Coronary artery (tissue), 2 donors: ENCODE results near the gene TEX261.
A peak's percentile ranks its signal among the peaks of the same experiment; 100 is the strongest.

Experiments
- DNase-seq: peaks from one replicate; pipeline ENCODE4 v3.0.0-alpha.2; 2017; ENCODE audit warnings: low spot score
- H3K27ac ChIP-seq, 2 donors: fragments of 200-600 bp; sonication (generic); one replicate each; pipeline ENCODE4 v1.5.1; 2016 to 2019
- H3K4me3 ChIP-seq: fragments of 200-600 bp; sonication (generic); 2 replicates; pipeline ENCODE4 v1.5.1; 2016; ENCODE audit warnings: mild to moderate bottlenecking, moderate library complexity
- CTCF ChIP-seq: fragments of 200-600 bp; sonication (generic); IDR thresholded peaks from one replicate; pipeline ENCODE4 v1.5.1; 2019; ENCODE audit warnings: antibody characterized with exemption

The TEX261 gene

DNA sequence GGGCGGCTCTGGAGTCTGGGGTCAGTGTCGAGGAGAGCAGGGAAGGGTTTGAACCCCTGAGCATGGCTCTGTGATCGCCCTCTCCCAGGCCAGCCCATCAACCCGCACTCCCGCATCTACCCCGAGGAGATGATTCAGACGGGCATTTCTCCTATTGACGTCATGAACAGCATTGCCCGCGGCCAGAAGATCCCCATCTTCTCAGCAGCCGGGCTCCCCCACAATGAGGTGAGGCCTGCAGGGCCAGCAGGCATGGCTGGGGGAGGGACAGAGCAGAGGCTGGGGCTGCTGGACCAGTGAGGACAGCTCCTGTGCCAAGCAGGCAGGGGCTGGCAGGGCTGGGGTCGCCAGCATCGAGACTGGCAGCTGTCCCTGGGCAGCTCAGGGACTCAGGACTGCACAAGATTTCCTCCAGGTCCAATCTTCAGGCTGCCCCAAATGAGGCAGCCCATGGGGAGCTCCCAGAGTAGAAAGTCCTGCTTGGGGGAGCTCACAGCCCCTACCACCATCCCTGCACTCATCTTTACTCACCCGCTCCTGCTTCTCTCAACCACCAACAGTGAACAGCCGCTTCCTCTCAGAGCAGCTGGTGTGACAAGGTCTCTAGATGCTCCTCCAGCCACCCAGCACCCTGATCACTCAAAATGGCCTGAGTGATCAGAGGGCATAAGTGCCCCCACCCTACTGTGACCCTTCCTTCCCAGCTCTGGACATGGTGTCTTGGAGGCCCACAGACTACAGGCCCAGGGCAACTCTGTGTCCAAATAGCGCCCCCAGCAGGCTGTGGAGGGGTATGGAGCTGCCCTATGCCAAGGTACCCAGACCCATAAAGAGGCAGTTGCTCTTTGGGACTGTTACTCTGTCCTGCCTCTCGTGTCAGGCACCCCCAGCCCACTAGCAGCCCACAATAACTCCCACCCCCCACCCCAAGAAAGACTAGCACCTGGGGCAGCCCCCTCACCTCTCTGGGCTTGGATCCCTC lies 34.5 kb downstream of the TEX261 start:
- Histone ChIP-seq H3K4me3 (no peak overlapping the region), H3K27ac (no peak overlapping the region)
- DNase-seq: peak; percentile 56
- no peak for TF ChIP-seq CTCF

DNA sequence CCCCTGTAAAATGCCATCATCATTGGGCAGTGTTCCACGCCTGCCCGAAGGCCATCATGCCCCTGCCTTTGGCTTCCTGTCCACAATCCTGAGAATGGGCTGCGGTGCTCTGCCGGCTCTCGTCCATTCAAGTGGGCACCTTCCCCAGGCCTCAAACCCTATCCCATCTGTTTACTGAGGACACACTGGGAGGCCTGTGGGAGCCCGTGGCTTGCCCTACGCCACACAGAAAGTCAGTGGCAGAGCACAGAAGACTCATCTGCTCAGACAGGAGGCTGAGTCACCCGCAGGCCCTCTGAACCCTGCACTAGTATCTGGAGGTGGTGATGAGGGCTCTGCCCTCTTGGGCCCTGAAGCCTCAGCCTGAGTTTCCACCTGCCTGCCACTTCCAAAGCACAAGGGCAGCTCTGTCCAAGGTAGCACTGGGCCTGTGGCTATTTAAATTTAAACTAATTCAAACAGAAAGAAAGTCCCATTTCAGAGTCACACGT lies 35.4 kb downstream of the TEX261 start:
- TF ChIP-seq CTCF: no peak
- H3K27ac ChIP-seq: no peak overlapping the region
- peak; percentile 50 for DNase-seq
- H3K4me3 ChIP-seq: no peak overlapping the region

DNA sequence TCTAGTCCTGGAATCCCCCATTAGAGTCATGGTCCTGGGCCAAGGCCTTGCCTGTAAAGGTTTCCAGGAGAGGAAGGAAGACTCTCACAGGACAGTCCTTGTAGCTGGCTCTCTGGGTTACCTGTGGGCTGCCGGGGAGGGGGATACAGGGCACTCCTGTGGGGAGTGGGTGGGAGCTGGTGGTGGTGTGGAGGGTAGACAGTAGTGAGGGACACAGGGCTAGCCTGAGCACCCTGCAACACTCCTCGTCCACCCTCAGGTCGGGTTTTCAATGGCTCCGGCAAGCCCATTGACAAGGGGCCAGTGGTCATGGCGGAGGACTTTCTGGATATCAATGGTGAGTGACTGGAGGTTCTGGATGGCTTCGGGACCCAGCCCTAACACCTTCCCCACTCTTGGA lies 35.9 kb downstream of the TEX261 start:
- Histone ChIP-seq H3K4me3 (no peak overlapping the region), H3K27ac (no peak overlapping the region)
- DNase-seq: peak; percentile 36
- no peak for TF ChIP-seq CTCF

DNA sequence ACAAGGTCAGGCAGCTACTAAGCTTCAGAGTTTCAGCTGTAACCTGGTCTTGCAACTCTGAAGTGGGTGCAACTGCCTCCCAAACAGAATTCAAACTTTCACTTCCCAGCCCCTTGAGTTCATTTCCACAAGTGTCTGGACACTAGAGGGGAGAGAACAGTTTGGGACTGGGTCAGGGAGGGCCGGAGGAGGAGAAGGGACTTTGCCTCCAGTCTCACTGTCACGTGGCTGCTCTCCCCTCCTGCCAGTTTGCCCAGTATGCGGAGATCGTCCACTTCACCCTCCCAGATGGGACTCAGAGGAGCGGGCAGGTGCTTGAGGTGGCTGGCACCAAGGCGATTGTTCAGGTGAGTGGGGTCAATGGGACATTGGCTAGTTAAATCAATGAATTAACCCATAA lies 36.9 kb downstream of the TEX261 start:
- H3K4me3 ChIP-seq: no peak overlapping the region
- peak; percentile 50 for DNase-seq
- TF ChIP-seq CTCF: no peak
- H3K27ac ChIP-seq: no peak overlapping the region

DNA sequence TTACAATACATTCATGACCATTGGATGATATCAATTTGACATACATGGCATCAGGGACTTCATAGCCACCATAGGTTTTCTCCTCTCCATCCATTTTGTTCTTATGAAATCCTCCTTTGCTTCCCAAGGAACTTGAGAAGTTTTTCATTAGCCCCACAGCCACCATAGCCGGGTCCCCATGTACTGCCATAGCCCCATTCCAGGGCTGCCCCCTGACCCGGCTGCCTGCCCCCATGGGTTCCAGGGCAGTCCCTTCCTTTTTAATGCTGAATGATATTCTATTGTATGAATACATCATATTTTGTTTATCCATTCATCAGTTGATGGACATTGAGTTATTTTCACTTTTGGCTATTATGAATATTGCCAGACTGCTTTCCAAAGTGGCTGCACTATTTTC lies 38.5 kb downstream of the TEX261 start:
- DNase-seq: no peak
- no peak for TF ChIP-seq CTCF

DNA sequence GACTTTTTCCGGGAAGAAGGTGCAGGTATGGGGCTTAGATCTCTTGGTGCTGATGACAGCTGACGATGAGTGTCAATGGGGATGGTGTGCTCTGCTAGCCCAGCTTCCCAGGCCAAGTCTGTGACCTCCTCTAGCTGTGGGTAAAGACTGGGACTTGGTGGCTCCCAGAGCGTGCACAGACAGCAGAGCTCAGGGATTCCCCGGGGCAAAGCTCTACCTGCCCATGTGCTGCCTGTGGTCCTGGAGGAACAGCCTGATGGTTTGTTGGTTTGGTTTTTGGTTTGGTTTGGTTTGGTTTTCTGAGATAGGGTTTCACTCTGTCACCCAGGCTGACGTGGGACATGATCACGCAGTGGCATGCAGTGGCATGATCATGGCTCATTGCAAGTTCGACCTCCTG lies 39.8 kb downstream of the TEX261 start:
- peak; percentile 45 for DNase-seq
- H3K4me3 ChIP-seq: no peak overlapping the region
- no peak overlapping the region for H3K27ac ChIP-seq
- no peak for TF ChIP-seq CTCF

More for the DNA sequence above, 38.5 kb downstream of the TEX261 start:
- Histone ChIP-seq H3K4me3 (no peak overlapping the region), H3K27ac (no peak overlapping the region)

DNA sequence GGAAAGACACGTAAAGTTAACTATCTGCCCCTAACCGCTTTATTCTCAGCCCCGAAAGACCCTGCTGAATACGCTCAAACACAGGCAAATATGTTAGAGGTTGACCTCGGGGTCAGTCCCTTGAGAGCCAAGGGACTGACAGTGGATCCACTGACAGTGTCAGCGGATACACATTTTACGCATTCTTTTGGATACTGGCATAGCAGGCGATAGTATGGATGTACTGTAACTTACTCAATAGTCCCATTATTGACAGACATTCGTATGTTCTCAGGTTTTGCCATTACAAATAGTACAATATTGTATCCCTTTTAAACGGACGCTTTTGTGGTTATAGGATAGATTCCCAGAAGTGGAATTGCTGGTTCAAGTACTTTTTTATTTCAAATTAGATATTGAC lies 45.6 kb downstream of the TEX261 start:
- Histone ChIP-seq H3K27ac (no peak overlapping the region), H3K4me3 (no peak overlapping the region)
- TF ChIP-seq CTCF: no peak
- no peak for DNase-seq
